Sigmoid colon (tissue), 4 donors: ENCODE data around the gene NAALADL2.

Source experiments
- EP300 ChIP-seq, 4 donors: sonication (generic); formaldehyde crosslinking; IDR thresholded peaks; one replicate each; pipeline ENCODE4 v1.6.1; 2017; ENCODE audit warnings: antibody characterized with exemption in 4 of 4
- POLR2A ChIP-seq, 2 donors: fragments of 450-650 bp; IDR thresholded peaks; one replicate each; pipeline ENCODE4 v1.6.1; 2016; ENCODE audit warnings: antibody characterized with exemption in 2 of 2, mild to moderate bottlenecking in 2 of 2, moderate library complexity in 2 of 2
- POLR2AphosphoS5 ChIP-seq, 4 donors: sonication (generic); formaldehyde crosslinking; IDR thresholded peaks; one replicate each; pipeline ENCODE4 v1.6.1; 2017; ENCODE audit warnings: antibody characterized with exemption in 4 of 4
- TF ChIP-seq, protein P1 (sequence below), 4 experiments: fragments of 450-650 bp in 3 of 4; fragments of 200-600 bp in 1 of 4; IDR thresholded peaks; one replicate each; pipeline ENCODE4 v1.5.1; 2016 to 2019; ENCODE audit warnings: antibody characterized with exemption in 4 of 4, mild to moderate bottlenecking in 3 of 4, moderate library complexity in 2 of 4

DNA sequence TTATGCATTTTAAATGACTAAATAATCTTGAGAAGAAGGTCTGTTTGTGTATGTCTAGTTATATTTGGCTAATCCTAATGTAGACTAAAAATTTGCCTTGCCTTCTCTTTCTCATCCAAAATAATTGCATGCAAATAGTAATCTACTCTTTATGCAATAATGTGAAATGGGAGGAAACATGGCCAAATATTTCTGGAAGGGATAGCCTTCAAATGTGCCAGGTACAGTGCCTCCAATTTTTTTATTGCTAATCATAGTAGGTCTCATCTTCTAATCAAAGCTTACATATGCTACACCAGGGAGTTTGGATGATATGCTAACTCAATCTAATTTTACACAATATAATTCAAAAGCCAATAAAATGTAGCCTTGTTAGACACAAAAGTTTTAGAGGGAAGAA is 911.3 kb downstream of the NAALADL2 start:
- TF ChIP-seq POLR2AphosphoS5 (IDR thresholded peaks at IDR 0.05) (no peak), POLR2A (IDR thresholded peaks at IDR 0.05) (no peak), EP300 (IDR thresholded peaks at IDR 0.05) (no peak)
- TF ChIP-seq, protein P1, sequence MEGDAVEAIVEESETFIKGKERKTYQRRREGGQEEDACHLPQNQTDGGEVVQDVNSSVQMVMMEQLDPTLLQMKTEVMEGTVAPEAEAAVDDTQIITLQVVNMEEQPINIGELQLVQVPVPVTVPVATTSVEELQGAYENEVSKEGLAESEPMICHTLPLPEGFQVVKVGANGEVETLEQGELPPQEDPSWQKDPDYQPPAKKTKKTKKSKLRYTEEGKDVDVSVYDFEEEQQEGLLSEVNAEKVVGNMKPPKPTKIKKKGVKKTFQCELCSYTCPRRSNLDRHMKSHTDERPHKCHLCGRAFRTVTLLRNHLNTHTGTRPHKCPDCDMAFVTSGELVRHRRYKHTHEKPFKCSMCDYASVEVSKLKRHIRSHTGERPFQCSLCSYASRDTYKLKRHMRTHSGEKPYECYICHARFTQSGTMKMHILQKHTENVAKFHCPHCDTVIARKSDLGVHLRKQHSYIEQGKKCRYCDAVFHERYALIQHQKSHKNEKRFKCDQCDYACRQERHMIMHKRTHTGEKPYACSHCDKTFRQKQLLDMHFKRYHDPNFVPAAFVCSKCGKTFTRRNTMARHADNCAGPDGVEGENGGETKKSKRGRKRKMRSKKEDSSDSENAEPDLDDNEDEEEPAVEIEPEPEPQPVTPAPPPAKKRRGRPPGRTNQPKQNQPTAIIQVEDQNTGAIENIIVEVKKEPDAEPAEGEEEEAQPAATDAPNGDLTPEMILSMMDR (IDR thresholded peaks at IDR 0.05): no peak
